Caco-2 (cell line): Measurements from ENCODE around the gene TNFSF4. TPM values are rescaled to one million over a fixed set of nuclear protein-coding genes. Genes with fewer than 3 reads are reported as not detected.

Source experiments
- BruUV-seq: library from RNA; stranded (reverse); fragments of 400-500 nt; replicated peaks from 2 replicates; lab custom pipeline; 2021; lab: Mats Ljungman, UMichigan
- CTCF ChIA-PET: fragments of 300-600 bp; sonication (Branson Sonifier 250); formaldehyde crosslinking; loops from one replicate; lab custom pipeline; 2022; ENCODE audit warnings: antibody characterized with exemption; lab: Charles Lee
- POLR2A ChIA-PET: fragments of 300-600 bp; sonication (Branson Sonifier 250); formaldehyde crosslinking; loops from one replicate; lab custom pipeline; 2022; ENCODE audit warnings: antibody characterized with exemption; lab: Charles Lee
- DNase-seq, 2 experiments: peaks; one replicate each; pipeline versions ENCODE4 v3.0.0 to v3.0.0-alpha.2; 2020 to 2022
- H3K27me3 ChIP-seq: replicated peaks from 2 replicates; pipeline ENCODE4 v1.6.0; 2011; ENCODE audit warnings: low read length; ENCODE audit not compliant: control insufficient read depth, insufficient read depth
- H3K36me3 ChIP-seq: 2 replicates; pipeline ENCODE4 v1.5.1; 2011; ENCODE audit warnings: low read length; ENCODE audit not compliant: control insufficient read depth, insufficient read depth
- H3K4me1 ChIP-seq: fragments of 250-450 bp; sonication (Bioruptor Pico); 2 replicates; pipeline ENCODE4 v1.5.1; 2020; ENCODE audit warnings: mild to moderate bottlenecking
- H3K4me3 ChIP-seq: 2 replicates; pipeline ENCODE4 v1.5.1; 2011; ENCODE audit warnings: low read depth, mild to moderate bottlenecking, control low read depth, low read length
- H3K9me3 ChIP-seq: fragments of 250-450 bp; sonication (Bioruptor Pico); 2 replicates; pipeline ENCODE4 v1.5.1; 2020; ENCODE audit warnings: mild to moderate bottlenecking, moderate library complexity
- H3K27ac Mint-ChIP-seq: one replicate; pipeline ENCODE4 v1.8.0; 2022; ENCODE audit warnings: mixed read lengths; ENCODE audit not compliant: unreplicated experiment
- H3K27me3 Mint-ChIP-seq: one replicate; pipeline ENCODE4 v1.8.0; 2022; ENCODE audit warnings: mixed read lengths; ENCODE audit not compliant: insufficient read depth, unreplicated experiment
- H3K36me3 Mint-ChIP-seq: one replicate; pipeline ENCODE4 v1.8.0; 2022; ENCODE audit warnings: mild to moderate bottlenecking, mixed read lengths; ENCODE audit not compliant: insufficient read depth, unreplicated experiment
- H3K4me1 Mint-ChIP-seq: one replicate; pipeline ENCODE4 v1.8.0; 2022; ENCODE audit warnings: low read depth, mixed read lengths; ENCODE audit not compliant: unreplicated experiment
- H3K4me3 Mint-ChIP-seq: one replicate; pipeline ENCODE4 v1.8.0; 2022; ENCODE audit warnings: mild to moderate bottlenecking, moderate library complexity, mixed read lengths; ENCODE audit not compliant: unreplicated experiment
- H3K9me3 Mint-ChIP-seq: one replicate; pipeline ENCODE4 v1.8.0; 2022; ENCODE audit warnings: mixed read lengths; ENCODE audit not compliant: unreplicated experiment
- CTCF ChIP-seq, 2 experiments: fragments of 200-600 bp in 1 of 2; IDR thresholded peaks; 1 replicate in 1 of 2; 2 replicates in 1 of 2; pipeline versions ENCODE4 v1.5.1 to v1.8.0; 2011 to 2022; ENCODE audit warnings: antibody characterized with exemption in 1 of 2, control low read depth in 1 of 2, inconsistent platforms in 1 of 2, low read depth in 1 of 2, low read length in 1 of 2, mild to moderate bottlenecking in 1 of 2, moderate library complexity in 1 of 2; ENCODE audit not compliant: insufficient read depth in 1 of 2, severe bottlenecking in 1 of 2, unreplicated experiment in 1 of 2
- intact Hi-C: fragments of 100-400 bp; cut with micrococcal nuclease; formaldehyde crosslinking; loops from one replicate; pipeline ENCODE4 v1.10.0; 2022; ENCODE audit not compliant: unreplicated experiment
- total RNA-seq: library from RNA; stranded (reverse); gene quantifications from 2 replicates; pipeline ENCODE4 v1.2.3, GENCODE V29; 2022

Gene TNFSF4
- total RNA-seq, 1 experiment from 2014 or later: 1.3 TPM

GRCh38 chr1:173224949-173225348 lies 17.8 kb upstream of the TNFSF4 start:
- no peaks in the 10 kb centered on the region for H3K27me3 Mint-ChIP-seq
- intact Hi-C loops: no loop called here
- CTCF ChIA-PET: no interaction called here

DNA sequence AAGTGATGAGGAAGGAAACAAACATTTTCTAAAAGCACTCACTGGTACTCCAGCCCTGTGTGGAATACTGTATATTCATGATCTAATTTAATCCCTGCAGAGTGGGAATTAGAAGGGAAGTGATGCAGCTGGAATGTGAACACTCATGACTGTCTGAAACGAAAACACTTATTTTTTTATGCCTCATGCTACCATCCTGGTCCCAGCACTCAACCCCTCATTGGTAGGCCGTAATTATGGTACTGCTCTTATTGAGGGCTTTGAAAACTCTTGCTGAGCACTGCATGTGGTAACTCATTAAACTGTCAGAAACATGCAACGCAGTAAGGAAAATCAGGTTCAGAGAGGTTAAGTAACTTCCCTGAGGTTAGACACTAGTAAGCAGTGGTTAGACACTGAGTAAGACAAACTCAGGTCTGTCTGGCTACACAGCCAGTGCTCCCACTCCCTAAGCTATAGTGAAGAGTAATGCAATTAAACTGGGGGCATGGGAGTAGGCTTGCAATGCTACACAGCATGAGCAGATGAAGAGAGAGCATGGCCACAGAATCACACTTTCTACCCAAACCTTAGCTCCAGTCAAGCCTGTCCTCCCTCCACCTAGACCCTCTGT lies 17.3 kb upstream of the TNFSF4 start:
- no peak overlapping the region for H3K27ac Mint-ChIP-seq
- Histone ChIP-seq H3K27me3 (no peaks in the 10 kb centered on the region), H3K36me3 (no peaks in the 10 kb centered on the region), H3K4me1 (no peaks in the 10 kb centered on the region), H3K9me3 (no peaks in the 10 kb centered on the region), H3K4me3 (no peak overlapping the region)
- intact Hi-C loops: no loop called here
- H3K4me3 Mint-ChIP-seq: no peak overlapping the region
- no peak for DNase-seq
- ChIA-PET CTCF (no interaction called here), POLR2A (no interaction called here)
- no peak for TF ChIP-seq CTCF (IDR thresholded peaks at IDR 0.05; ENCODE audit: insufficient read depth in 1 of 2, low read depth in 1 of 2, low read length in 1 of 2, severe bottlenecking in 1 of 2, unreplicated experiment in 1 of 2)
- H3K9me3 Mint-ChIP-seq: peaks cover 10% of the 10 kb centered on the region
- no peaks in the 10 kb centered on the region for H3K27me3 Mint-ChIP-seq
- H3K4me1 Mint-ChIP-seq: no peaks in the 10 kb centered on the region
- BruUV-seq: no TSS peak
- peaks cover 7% of the 10 kb centered on the region for H3K36me3 Mint-ChIP-seq

More at GRCh38 chr1:173224949-173225348, 17.8 kb upstream of the TNFSF4 start:
- POLR2A ChIA-PET: no interaction called here
- no peaks in the 10 kb centered on the region for H3K4me1 ChIP-seq
- no TSS peak for BruUV-seq
- no peak for DNase-seq
- peaks cover 10% of the 10 kb centered on the region for H3K9me3 Mint-ChIP-seq
- peaks cover 7% of the 10 kb centered on the region for H3K36me3 Mint-ChIP-seq
- H3K36me3 ChIP-seq: no peaks in the 10 kb centered on the region
- H3K27ac Mint-ChIP-seq: no peak overlapping the region
- no peaks in the 10 kb centered on the region for H3K27me3 ChIP-seq
- TF ChIP-seq CTCF (IDR thresholded peaks at IDR 0.05; ENCODE audit: insufficient read depth in 1 of 2, low read depth in 1 of 2, low read length in 1 of 2, severe bottlenecking in 1 of 2, unreplicated experiment in 1 of 2): no peak
- H3K4me1 Mint-ChIP-seq: no peaks in the 10 kb centered on the region
- H3K4me3 ChIP-seq: no peak overlapping the region
- no peaks in the 10 kb centered on the region for H3K9me3 ChIP-seq
- no peak overlapping the region for H3K4me3 Mint-ChIP-seq

GRCh38 chr1:173223031-173223380 lies 15.9 kb upstream of the TNFSF4 start:
- Mint-ChIP-seq H3K27me3 (no peaks in the 10 kb centered on the region), H3K9me3 (no peaks in the 10 kb centered on the region), H3K4me3 (no peak overlapping the region), H3K36me3 (peaks cover 7% of the 10 kb centered on the region), H3K27ac (no peak overlapping the region), H3K4me1 (no peaks in the 10 kb centered on the region)
- Histone ChIP-seq H3K27me3 (no peaks in the 10 kb centered on the region), H3K4me3 (no peak overlapping the region), H3K9me3 (no peaks in the 10 kb centered on the region), H3K4me1 (no peaks in the 10 kb centered on the region; the same call in 1 of the 2 replicates), H3K36me3 (no peaks in the 10 kb centered on the region)
- CTCF ChIA-PET: no interaction called here
- BruUV-seq: no TSS peak
- intact Hi-C loops: no loop called here
- DNase-seq: no peak
- TF ChIP-seq CTCF (IDR thresholded peaks at IDR 0.05; ENCODE audit: insufficient read depth in 1 of 2, low read depth in 1 of 2, low read length in 1 of 2, severe bottlenecking in 1 of 2, unreplicated experiment in 1 of 2): no peak
- POLR2A ChIA-PET: no interaction called here
